Gastrocnemius medialis (tissue), 4 donors: ENCODE data around the gene COL5A2.

Experiments used
- CTCF ChIP-seq, 5 experiments: fragments of 450-650 bp in 3 of 5; fragments of 200-600 bp in 2 of 5; sonication (generic) in 2 of 5; IDR thresholded peaks in 4 of 5; conservative IDR thresholded peaks in 1 of 5; 1 replicate in 4 of 5; 2 replicates in 1 of 5; pipeline ENCODE4 v1.5.1; 2016 to 2019; ENCODE audit warnings: antibody characterized with exemption in 5 of 5, mild to moderate bottlenecking in 3 of 5, moderate library complexity in 3 of 5
- POLR2A ChIP-seq, 2 donors: fragments of 450-650 bp; IDR thresholded peaks; one replicate each; pipeline ENCODE4 v1.6.1; 2017; ENCODE audit warnings: antibody characterized with exemption in 2 of 2, mild to moderate bottlenecking in 2 of 2, moderate library complexity in 2 of 2

GRCh38 chr2:189210250-189211087 is 30.9 kb upstream of the COL5A2 start:
- TF ChIP-seq POLR2A (IDR thresholded peaks at IDR 0.05), result no peak
- no peak for TF ChIP-seq CTCF (IDR thresholded peaks at IDR 0.05 in 4 of 5, conservative IDR thresholded peaks at IDR 0.05 in 1 of 5)
